HG03469 (cell line): ENCODE data around the gene PPP4R3B.

Source experiments
- ATAC-seq: cut with Tn5 transposase; IDR thresholded peaks from one replicate; pipeline ENCODE4 v1.9.1; 2021; ENCODE audit warnings: mild to moderate bottlenecking, moderate library complexity, moderate number of reproducible peaks; ENCODE audit not compliant: unreplicated experiment

The PPP4R3B gene

DNA sequence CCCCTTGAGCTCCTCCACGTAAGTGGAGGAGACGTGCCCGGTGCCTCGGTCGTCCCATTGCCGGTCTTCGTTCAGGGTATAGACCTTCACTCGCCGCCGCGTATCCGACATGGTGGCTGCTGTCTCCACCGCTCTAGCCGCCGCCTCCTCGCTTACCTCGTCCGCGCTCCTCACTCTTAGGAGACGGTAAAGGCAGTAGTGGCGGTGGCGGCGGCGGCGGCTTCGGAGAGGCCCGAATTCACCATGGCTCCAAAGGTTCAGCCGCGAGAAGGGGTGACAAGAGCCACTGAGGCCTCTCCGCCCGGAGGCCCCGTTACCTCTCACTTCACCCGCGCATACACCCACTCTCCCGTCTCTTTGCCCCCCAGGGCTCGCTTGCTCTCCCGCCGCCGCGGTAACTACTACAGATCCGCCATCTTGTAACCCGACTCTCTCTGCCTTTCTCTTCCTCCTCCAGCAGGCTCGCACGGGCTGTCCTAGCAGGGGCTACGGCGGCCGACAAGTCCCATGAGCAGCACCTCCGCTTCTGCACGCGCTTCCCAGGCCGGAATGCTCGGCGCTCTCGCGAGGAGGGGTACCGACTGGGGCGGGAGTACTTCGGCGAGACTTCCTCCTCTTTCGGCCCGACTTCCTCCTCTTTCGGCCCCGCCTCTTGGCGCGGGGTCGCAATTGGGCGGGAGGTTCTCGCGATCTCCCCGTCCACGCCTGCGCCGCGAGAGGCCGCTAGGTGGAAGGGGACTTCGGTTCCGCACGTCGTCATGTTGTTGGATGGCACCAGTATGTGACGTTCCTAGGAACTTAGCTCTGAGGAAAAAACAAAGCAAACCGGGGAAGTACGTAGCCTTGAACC is at the start of gene PPP4R3B:
Gene PPP4R3B, minus strand, starts transcription at position 448 of the 850 bp plus-strand sequence. Its CDS starts 337 bp downstream, at position 111.
- ATAC-seq = peak; percentile 75

- ATAC-seq = no peak
These were observed 35.8 kb upstream of the PPP4R3B start for GRCh38 chr2:55653255-55653654.

DNA sequence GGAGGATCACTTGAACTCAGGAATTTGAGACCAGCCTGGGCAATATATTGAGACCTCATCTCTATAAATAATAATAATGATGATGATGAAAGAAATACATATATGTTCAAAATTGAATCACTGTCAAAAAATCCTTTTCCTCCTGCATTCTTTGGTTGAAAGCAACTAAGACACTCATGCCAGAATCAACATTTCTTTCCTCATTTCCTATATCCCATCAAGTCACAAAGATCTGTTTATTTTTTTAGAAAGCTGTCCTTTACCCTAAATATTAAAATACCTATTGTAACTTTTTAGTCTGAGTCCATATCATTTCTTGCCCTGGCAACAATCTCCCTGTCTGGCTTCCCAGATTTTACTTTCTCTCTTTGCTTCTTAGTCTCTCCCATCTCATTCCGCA is 31.8 kb upstream of the PPP4R3B start:
- ATAC-seq = no peak

DNA sequence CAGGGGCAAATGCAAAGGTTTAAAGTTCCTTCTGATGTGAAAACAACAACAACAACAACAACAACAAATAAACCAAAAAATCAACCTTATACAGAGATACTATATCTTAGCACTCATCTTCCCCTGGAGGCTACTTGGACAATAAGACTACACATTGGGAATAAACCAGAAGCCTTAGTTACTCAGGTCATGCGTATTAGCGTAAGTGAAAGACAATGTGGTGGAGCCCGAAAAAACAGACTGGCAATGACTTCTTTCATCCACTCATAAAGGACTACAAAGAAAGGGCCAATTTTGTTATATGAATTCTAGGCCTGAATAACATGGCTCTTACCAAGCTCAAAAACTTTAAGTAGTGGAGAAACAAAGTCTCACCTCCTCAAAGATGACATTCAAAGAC is 19.4 kb upstream of the PPP4R3B start:
- no peak for ATAC-seq

DNA sequence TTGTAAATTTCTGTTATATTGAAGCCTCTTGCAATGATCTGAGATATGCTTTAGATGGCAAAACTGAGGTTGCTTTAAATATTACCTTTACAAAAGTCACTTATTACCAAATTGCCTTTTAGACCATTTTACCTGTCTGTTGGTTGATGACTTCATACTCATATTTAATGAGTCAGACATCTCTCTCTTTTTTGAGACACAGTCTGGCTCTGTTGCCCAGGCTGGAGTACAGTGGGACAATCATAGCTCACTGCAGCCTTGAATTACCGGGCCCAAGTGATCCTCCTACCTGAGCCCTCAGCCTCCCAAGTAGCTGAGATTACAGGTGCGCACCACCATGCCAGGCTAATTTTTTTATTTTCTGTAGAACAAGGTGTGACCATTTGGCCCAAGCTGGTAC is 11.5 kb upstream of the PPP4R3B start:
- ATAC-seq = no peak

DNA sequence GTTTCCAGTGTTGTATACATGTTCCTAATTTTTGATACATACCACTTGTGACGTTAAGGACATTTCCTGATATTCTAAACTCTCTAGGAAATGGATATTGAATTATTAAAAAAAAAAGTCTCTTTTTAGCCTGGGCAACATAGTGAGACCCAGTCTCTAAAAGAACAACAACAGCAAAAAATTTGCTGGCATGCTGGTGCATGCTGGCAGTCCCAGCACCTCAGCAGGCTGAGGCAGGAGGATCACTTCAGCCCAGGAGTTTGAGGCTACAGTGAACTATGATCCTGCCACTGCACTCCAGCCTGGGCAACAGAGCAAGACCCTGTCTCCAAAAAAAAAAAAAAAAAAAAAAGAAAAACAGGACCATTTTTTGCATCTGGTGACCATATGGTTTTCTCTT is 10.5 kb upstream of the PPP4R3B start:
- no peak for ATAC-seq

- ATAC-seq = no peak
These were observed 4.4 kb upstream of the PPP4R3B start for GRCh38 chr2:55621802-55622201.

DNA sequence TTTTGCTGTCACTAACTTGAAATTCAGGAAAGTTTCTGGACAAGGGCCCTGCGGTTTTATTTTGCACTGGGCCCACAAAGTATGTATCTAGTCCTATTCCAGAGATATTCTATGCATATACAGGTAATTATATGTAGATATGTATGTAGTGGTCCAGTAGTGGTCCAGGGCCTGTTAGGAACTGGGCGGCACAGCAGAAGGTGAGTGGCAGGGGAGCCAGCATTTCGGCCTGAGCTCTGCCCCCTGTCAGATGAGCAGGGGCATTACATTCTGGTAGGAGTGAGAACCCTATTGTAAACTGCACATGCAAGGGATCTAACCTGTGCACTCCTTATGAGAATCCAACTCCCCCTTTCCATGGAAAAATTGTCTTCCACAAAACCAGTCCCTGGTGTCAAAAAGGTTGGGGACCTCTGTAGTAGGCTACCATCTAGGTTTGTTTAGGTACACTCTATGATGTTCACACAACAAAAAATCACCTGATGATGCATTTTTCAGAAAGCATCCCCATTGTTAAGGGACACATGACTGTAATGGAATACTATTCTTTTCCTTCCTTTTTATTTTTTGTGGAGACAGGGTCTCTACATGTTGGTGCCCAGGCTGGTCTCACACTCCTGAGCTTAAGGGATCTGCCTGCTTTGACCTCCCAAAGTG is 2.8 kb upstream of the PPP4R3B start:
- ATAC-seq = no peak

DNA sequence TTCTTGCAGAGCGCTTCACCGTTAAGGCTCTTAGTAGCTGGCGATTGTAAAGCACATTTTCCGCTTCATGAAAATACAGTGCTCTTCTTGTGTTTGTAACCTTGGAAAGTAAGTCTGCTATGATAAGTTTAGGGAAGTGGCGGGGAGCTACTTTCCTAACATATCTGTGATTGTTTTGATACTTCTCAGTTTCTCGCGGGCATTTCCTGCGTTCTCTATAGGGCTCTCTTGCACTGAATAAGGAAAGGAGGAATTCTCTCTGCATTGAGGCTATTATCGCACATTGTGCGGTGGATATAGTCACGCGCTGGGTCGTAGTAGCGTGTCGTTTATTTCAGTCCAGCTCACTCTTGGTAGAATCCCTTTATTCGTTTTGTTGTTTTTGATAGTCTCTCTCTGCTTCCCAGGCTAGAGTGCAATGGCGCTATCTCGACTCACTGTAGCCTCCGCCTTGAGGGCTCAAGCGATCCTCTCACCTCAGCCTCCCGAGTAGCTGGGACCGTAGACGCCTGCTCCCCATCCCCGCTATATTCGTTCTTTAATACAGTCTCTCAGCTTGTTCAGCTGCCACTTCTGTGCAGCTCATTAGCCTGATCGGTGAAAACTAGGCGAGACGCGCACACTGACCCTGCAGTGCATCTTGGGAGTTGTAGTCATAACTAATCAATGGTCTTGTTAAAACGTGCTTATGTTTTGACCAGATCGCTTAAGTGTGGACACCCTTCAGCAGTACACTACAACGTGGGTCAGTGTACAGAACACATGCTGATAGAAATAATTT is 1.0 kb upstream of the PPP4R3B start:
- ATAC-seq = peak; percentile 39

GRCh38 chr2:55618025-55618274 is 528 bp upstream of the PPP4R3B start:
- no peak for ATAC-seq

DNA sequence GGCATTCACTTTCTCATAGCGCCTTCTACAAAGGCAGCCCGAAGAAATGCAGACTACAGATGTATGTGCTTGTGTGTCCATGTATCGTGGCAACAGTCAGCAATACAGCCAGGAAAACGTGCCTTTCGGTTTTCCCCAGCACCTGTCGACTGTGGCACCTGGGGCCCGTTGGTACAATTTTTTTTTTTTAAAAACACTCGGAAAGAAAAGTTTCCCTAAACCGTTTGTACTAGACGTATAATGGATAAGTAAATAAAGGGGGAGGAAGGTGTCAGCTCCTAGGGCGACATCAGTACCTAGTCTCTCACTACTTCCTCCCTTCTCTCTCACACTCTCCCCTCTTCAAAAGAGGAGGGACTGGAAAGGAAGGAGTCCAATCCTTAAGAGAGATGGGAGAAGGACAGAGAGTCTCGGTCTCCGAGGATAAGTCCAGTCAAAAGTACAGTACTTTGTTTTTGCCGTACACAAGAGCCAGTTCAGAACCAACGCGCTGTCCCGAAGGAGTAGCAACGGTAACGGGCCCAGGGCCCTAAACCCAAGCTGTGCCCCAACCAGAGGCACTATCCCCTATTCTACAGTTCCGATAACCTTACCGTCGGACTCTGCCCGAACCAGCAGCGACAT is 759 bp downstream of the PPP4R3B start:
- ATAC-seq = peak; percentile 17

DNA sequence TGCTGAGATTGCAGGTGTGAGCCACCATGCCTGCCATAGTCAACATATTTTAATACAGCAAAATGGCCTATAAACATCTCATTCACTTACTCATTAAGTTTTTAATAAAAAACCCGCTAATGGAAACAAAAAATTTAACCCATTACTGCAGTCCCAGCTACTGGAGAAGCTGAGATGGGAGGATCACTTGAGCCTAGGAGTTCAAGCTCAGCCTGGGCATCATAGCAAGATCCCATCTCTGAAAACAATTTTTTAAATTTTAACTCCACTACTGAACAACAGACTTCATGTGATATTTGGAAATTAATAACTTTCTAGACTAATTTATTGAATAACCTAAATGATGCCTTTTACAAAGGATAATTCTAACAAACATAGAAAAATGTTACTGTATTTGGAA is 5.4 kb downstream of the PPP4R3B start:
- ATAC-seq = no peak

GRCh38 chr2:55610954-55611743 is 6.3 kb downstream of the PPP4R3B start:
- no peak for ATAC-seq

GRCh38 chr2:55609938-55610578 is 7.4 kb downstream of the PPP4R3B start:
- no peak for ATAC-seq

- no peak for ATAC-seq
These were observed 8.1 kb downstream of the PPP4R3B start for GRCh38 chr2:55609193-55609794.

- ATAC-seq = no peak
These were observed 9.7 kb downstream of the PPP4R3B start for GRCh38 chr2:55607717-55608116.

GRCh38 chr2:55604027-55604565 is 13.3 kb downstream of the PPP4R3B start:
- ATAC-seq = no peak

DNA sequence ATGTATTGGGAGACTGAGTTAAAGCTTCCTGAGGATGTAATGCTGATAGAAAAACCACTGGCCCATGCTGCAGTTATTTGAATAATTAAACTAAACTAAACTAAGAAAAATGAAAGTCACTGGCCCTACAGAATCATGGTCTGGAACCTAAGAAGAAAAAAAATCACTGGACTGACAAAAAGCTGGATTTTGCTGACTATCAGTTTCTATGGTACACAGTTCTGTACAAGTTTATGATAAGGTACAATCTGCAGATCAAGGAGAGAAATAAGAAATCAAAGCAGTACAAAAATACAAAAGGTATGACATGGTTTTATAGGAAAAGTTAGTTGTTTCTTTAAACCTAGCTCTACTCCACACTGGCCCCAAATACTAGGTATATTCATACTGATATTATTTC is 15.6 kb downstream of the PPP4R3B start:
- ATAC-seq = no peak

DNA sequence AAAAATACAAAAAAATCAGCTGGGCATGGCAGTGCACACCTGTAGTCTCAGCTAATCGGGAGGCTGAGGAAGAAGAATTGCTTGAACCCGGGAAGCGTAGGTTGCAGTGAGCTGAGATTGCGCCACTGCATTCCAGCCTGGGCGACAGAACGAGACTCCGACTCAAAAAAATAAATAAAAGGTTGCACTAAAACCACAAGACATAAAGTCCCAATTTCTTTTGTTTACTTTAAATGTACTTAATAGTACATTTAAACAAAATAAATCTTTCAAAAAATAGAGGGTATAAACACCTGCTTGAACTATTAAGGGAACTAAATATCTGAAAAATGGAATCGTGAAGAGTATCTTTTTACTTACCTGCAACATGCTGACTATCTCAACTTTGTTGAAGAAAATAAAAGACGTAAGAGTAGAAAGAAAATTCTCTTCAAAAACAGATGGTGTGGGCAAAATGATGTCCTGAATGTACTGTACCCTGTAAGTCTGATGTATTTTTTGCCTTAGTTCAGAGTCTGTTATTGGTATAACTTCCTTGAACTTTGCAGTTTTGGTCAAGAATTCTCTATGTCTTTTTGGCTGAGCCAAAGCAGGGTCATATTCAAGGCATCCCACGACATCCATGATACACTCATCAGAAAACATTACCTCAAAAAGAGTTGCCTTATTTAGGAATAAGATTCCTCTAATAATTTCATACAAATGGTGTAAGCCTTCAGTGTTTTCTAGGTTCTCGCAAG is 19.2 kb downstream of the PPP4R3B start:
- ATAC-seq = no peak
